Neural progenitor cell (in vitro differentiated cells): ENCODE data around the gene ANO2. TPM values are rescaled to one million over a fixed set of nuclear protein-coding genes. Genes with fewer than 3 reads are reported as not detected.

ENCODE experiments used
- DNase-seq: peaks from one replicate; pipeline ENCODE4 v3.0.0-alpha.2; 2016; ENCODE audit warnings: low spot score
- H2AFZ ChIP-seq: fragments of 200-600 bp; sonication (generic); replicated peaks from 2 replicates; pipeline ENCODE4 v1.6.1; 2016; ENCODE audit warnings: antibody characterized with exemption
- H3F3A ChIP-seq: fragments of 200-600 bp; sonication (generic); 2 replicates; pipeline ENCODE4 v1.6.1; 2016; ENCODE audit warnings: antibody characterized with exemption, low read depth
- H3K27ac ChIP-seq: fragments of 200-600 bp; sonication (generic); 2 replicates; pipeline ENCODE4 v1.5.1; 2016; ENCODE audit warnings: mild to moderate bottlenecking
- H3K27me3 ChIP-seq: fragments of 200-600 bp; sonication (generic); 2 replicates; pipeline ENCODE4 v1.6.1; 2016; ENCODE audit warnings: mild to moderate bottlenecking, moderate library complexity
- H3K36me3 ChIP-seq: fragments of 200-600 bp; sonication (generic); 2 replicates; pipeline ENCODE4 v1.5.1; 2016
- H3K4me1 ChIP-seq: fragments of 200-600 bp; sonication (generic); 2 replicates; pipeline ENCODE4 v1.6.1; 2016; ENCODE audit warnings: mixed run types
- H3K4me2 ChIP-seq: fragments of 200-600 bp; sonication (generic); 2 replicates; pipeline ENCODE4 v1.6.1; 2016
- H3K4me3 ChIP-seq: fragments of 200-600 bp; sonication (generic); 2 replicates; pipeline ENCODE4 v1.5.1; 2016
- H3K79me2 ChIP-seq: fragments of 200-600 bp; sonication (generic); 2 replicates; pipeline ENCODE4 v1.6.1; 2016; ENCODE audit warnings: low read depth
- H3K9ac ChIP-seq: fragments of 200-600 bp; sonication (generic); 2 replicates; pipeline ENCODE4 v1.6.1; 2016
- H3K9me3 ChIP-seq: fragments of 200-600 bp; sonication (generic); 2 replicates; pipeline ENCODE4 v1.5.1; 2016; ENCODE audit warnings: low read depth
- H4K20me1 ChIP-seq: fragments of 200-600 bp; sonication (generic); 2 replicates; pipeline ENCODE4 v1.6.1; 2016; ENCODE audit warnings: low read depth
- H3K27ac Mint-ChIP-seq: 3 replicates; pipeline ENCODE4 v1.8.0; 2021; ENCODE audit warnings: mixed read lengths
- H3K27me3 Mint-ChIP-seq: 2 replicates; pipeline ENCODE4 v1.8.0; 2022; ENCODE audit warnings: low read depth, mild to moderate bottlenecking, inconsistent platforms, moderate library complexity, mixed read lengths; ENCODE audit not compliant: insufficient read depth
- H3K36me3 Mint-ChIP-seq: 3 replicates; pipeline ENCODE4 v1.8.0; 2021; ENCODE audit warnings: mixed read lengths
- H3K4me1 Mint-ChIP-seq: 3 replicates; pipeline ENCODE4 v1.8.0; 2021; ENCODE audit warnings: mixed read lengths
- H3K4me3 Mint-ChIP-seq: 3 replicates; pipeline ENCODE4 v1.8.0; 2021; ENCODE audit warnings: mild to moderate bottlenecking, moderate library complexity, mixed read lengths
- H3K9me3 Mint-ChIP-seq: 3 replicates; pipeline ENCODE4 v1.8.0; 2020; ENCODE audit warnings: mixed read lengths
- EZH2 ChIP-seq: fragments of 200-600 bp; sonication (generic); IDR thresholded peaks from 2 replicates; pipeline ENCODE4 v1.6.1; 2017; ENCODE audit warnings: antibody characterized with exemption, mild to moderate bottlenecking, moderate library complexity
- EZH2phosphoT487 ChIP-seq: fragments of 200-600 bp; sonication (generic); IDR thresholded peaks from 2 replicates; pipeline ENCODE4 v1.6.1; 2017; ENCODE audit warnings: antibody characterized with exemption
- total RNA-seq: library from RNA; depleted of rRNA; stranded (reverse); fragments of >200 nt; gene quantifications from 2 replicates; pipeline ENCODE4 v1.2.3, GENCODE V29; 2015; ENCODE audit warnings: low replicate concordance
- TF ChIP-seq, protein P1 (sequence below): fragments of 200-600 bp; sonication (generic); IDR thresholded peaks from 2 replicates; pipeline ENCODE4 v1.5.1; 2017; ENCODE audit warnings: antibody characterized with exemption, mild to moderate bottlenecking

Gene ANO2
- total RNA-seq, 1 donor from 2014 or later: 4.8 TPM

GRCh38 chr12:5907807-5908206, 37.3 kb downstream of the ANO2 start:
- Histone ChIP-seq H3K9me3 (no peaks in the 10 kb centered on the region), H3K79me2 (no peaks in the 10 kb centered on the region), H4K20me1 (no peaks in the 10 kb centered on the region), H3K4me3 (no peak overlapping the region), H3K9ac (no peak overlapping the region), H3K27me3 (no peaks in the 10 kb centered on the region), H3K4me1 (no peaks in the 10 kb centered on the region), H2AFZ (no peak overlapping the region), H3K4me2 (no peak overlapping the region), H3F3A (no peaks in the 10 kb centered on the region), H3K27ac (no peak overlapping the region), H3K36me3 (no peaks in the 10 kb centered on the region)
- H3K4me3 Mint-ChIP-seq: no peak overlapping the region
- peaks cover 5% of the 10 kb centered on the region for H3K27me3 Mint-ChIP-seq
- H3K4me1 Mint-ChIP-seq: peaks cover 7% of the 10 kb centered on the region
- H3K36me3 Mint-ChIP-seq: no peaks in the 10 kb centered on the region
- DNase-seq: no peak
- H3K9me3 Mint-ChIP-seq: peaks cover 2% of the 10 kb centered on the region
- TF ChIP-seq, protein P1, sequence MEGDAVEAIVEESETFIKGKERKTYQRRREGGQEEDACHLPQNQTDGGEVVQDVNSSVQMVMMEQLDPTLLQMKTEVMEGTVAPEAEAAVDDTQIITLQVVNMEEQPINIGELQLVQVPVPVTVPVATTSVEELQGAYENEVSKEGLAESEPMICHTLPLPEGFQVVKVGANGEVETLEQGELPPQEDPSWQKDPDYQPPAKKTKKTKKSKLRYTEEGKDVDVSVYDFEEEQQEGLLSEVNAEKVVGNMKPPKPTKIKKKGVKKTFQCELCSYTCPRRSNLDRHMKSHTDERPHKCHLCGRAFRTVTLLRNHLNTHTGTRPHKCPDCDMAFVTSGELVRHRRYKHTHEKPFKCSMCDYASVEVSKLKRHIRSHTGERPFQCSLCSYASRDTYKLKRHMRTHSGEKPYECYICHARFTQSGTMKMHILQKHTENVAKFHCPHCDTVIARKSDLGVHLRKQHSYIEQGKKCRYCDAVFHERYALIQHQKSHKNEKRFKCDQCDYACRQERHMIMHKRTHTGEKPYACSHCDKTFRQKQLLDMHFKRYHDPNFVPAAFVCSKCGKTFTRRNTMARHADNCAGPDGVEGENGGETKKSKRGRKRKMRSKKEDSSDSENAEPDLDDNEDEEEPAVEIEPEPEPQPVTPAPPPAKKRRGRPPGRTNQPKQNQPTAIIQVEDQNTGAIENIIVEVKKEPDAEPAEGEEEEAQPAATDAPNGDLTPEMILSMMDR: no peak
- TF ChIP-seq EZH2: no peak
- TF ChIP-seq EZH2phosphoT487: no peak
- no peak overlapping the region for H3K27ac Mint-ChIP-seq

GRCh38 chr12:5905757-5906156, 39.3 kb downstream of the ANO2 start:
- Histone ChIP-seq H4K20me1 (no peaks in the 10 kb centered on the region), H3K36me3 (no peaks in the 10 kb centered on the region), H3K27ac (no peak overlapping the region), H3K27me3 (no peaks in the 10 kb centered on the region), H3K9me3 (no peaks in the 10 kb centered on the region), H2AFZ (no peak overlapping the region), H3F3A (no peaks in the 10 kb centered on the region), H3K4me3 (no peak overlapping the region), H3K79me2 (no peaks in the 10 kb centered on the region), H3K4me2 (no peak overlapping the region), H3K9ac (no peak overlapping the region), H3K4me1 (no peaks in the 10 kb centered on the region)
- peak overlapping the region; percentile 66 for H3K27ac Mint-ChIP-seq
- no peak overlapping the region for H3K4me3 Mint-ChIP-seq
- peaks cover 2% of the 10 kb centered on the region for H3K9me3 Mint-ChIP-seq
- H3K4me1 Mint-ChIP-seq: peaks cover 19% of the 10 kb centered on the region
- no peaks in the 10 kb centered on the region for H3K36me3 Mint-ChIP-seq
- TF ChIP-seq EZH2: no peak
- TF ChIP-seq, protein P1: no peak
- TF ChIP-seq EZH2phosphoT487: no peak
- peaks cover 5% of the 10 kb centered on the region for H3K27me3 Mint-ChIP-seq
- DNase-seq: no peak

DNA sequence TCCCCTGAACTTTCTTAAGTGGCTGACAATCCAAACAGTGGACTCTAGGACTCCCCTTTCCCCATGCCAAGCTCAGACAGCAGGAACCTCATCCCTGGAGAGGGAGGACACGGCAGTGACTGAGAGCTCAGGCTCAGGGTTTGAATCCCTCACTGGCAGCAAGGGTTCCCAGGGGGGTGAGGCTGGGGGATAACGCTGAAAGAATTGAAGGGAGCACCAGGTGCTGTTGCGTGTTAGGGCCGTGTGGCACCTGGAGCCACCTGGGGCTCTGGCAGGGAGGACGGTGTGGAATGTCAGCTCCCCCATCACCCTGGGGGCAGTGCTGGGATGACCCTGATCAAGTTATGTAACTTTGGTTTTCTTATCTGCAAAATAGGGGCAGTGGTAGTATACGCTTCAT, 40.1 kb downstream of the ANO2 start:
- Histone ChIP-seq H3K79me2 (no peaks in the 10 kb centered on the region), H3K27ac (no peak overlapping the region), H4K20me1 (no peaks in the 10 kb centered on the region), H3K4me2 (no peak overlapping the region), H3K4me3 (no peak overlapping the region), H3K4me1 (no peaks in the 10 kb centered on the region), H3F3A (no peaks in the 10 kb centered on the region), H3K36me3 (no peaks in the 10 kb centered on the region), H3K27me3 (no peaks in the 10 kb centered on the region), H3K9ac (no peak overlapping the region), H3K9me3 (no peaks in the 10 kb centered on the region), H2AFZ (no peak overlapping the region)
- DNase-seq: no peak
- Mint-ChIP-seq H3K4me3 (no peak overlapping the region), H3K27ac (no peak overlapping the region), H3K9me3 (peaks cover 2% of the 10 kb centered on the region), H3K36me3 (no peaks in the 10 kb centered on the region), H3K4me1 (peaks cover 27% of the 10 kb centered on the region), H3K27me3 (peaks cover 9% of the 10 kb centered on the region)
- TF ChIP-seq EZH2: no peak
- TF ChIP-seq, protein P1: no peak
- TF ChIP-seq EZH2phosphoT487: no peak
